GM21390 (cell line): ENCODE results near the gene MEIOB.
"Not testable (repeated sequence)": the region's sequence is repeated elsewhere in the genome, so short reads cannot be mapped to it uniquely, and the experiment has no call there.

Experiments
- ATAC-seq: cut with Tn5 transposase; IDR thresholded peaks from one replicate; pipeline ENCODE4 v1.9.1; 2021; ENCODE audit not compliant: unreplicated experiment

Gene MEIOB

DNA sequence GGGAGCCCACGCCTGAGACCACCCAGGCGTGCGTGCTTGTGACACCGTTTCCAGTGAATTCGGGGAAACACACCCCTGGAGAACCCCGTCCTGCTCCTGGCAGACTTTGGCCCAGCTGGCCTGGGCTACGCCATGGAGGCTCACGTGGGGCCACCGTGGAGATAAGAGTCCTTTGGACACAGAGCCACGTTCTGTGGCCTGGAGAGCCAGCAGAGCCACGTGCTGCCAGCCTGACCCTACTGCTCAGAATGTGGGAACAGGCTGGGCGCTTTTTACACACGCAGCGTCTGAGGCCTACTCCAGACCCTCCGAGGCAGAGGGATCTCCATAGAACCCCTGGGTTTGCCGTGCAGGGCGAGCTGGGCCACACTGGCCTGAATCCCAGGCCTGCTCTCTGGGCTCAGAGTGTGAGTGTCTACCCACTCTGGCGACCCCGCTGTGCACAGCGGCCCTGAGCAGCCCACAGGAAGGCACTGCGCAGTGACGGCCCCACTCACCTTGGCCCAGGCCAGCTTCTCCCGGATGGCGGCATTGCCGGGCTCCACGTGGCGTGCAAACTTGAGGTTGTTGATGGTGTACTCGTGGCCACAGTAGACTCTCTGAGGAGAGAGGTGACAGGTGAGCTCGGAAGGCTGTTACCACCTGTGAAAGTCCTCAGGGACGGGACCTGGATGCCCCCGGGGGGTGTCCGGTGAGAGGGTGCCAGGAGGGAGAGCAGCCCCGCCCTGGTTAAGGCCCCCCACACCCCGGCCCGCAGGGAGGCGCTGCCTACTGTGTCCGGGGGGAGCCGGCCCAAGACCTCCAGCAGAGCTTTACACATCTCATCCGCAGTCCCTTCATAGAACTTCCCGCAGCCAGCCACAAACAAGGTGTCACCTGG, 55.3 kb downstream of the MEIOB start:
- no peak for ATAC-seq

DNA sequence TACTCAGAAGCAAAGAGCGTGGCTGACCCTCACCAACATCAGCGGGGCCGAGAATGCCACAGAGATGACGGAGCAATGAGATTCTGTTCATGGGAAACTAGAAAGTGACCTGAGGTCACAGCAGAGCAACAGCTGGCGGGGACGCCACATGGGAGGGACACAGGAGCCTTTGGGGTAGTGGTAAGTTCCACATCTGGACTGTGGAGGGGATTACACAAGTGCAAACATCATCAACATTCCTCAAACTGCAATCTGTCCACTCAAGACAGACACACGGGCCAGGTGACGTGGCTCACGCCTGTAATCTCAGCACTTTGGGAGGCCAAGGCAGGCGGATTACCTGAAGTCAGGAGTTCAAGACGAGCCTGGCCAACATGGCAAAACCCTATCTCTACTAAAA, 56.5 kb downstream of the MEIOB start:
- ATAC-seq, result no peak

DNA sequence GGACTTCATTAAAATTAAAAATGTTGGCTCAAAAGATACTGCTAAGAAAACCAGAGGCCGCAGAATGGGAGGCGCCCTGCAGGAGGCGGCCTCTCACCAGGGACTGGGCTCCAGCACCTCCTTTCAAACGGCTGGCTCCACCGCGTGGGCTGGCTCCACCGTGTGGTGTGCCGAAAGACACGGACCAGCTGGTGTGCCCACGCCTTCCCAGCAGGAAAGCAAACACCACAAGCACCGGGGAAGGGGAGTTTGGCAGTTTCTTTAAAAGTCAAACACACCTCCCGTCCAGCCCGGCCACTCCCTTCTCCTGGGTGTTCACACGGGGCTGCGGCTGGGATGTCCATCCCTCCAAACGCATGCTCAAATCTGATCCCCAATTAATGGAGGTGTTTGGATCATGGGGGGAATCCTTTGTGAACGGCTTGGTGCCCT, 59.2 kb downstream of the MEIOB start:
- ATAC-seq, result no peak

DNA sequence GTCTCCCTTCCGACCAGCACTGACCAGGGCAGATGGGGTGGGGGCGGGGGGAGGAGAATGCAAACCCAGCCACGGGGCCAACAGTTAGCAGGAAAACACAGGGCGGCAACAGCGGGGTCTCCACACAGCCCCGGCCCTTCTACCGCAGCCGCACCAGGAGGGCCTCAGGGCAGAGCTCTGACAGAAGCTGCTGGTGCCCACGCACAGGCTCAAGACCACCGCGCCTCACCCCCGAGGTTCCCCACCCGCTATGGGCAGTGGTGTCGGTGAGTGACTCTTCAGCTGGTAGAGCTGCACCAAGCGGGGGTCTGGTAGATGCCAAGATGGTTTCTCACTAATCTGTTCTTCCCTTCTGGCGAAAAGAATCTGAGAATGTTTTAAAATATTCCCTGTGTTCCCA, 61.4 kb downstream of the MEIOB start:
- no peak for ATAC-seq

DNA sequence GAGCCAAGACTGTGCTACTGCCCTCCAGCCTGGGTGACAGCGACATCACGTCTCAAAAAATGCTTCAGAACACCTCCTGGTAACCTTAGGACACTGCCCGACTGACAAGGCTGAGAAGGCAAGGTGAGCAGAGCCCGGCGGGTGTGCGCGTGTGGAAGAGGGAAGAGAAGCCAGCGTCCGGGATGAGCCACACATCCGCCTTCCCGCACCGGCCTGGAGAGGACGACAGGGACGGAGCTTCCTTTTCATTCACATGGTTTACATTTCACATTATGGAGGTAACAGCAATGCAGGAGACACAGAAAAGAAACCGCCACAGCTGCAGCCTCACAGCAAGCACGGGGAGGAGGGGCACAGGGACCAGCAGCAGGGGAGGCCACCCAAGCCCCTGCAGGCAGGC, 61.9 kb downstream of the MEIOB start:
- no peak for ATAC-seq

DNA sequence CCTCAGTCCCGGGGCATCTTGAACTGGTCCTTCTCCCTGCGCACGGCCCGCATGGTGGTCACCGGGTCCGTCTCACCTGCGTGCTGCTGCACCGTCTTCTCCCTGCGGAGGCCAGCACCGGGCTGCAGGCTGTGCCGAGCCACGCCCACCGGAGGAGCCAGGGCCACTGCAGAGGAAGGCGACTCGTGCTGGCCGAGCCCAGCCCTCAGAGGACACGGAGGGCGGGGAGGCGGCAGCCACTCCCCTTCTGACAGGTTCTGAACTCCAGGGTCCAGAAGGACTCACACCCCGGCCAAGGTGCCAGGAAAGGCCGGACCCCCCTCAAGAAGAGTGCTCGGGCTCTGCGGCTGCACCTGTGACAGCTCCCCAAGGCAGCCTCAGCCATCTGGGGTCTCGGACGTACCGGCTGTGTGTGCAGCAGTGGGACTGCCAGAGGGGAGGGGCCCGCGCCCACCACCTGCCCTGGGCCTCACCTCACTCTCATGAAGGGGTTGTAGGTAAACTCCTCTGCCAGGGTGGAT, 62.6 kb downstream of the MEIOB start:
- no peak for ATAC-seq

DNA sequence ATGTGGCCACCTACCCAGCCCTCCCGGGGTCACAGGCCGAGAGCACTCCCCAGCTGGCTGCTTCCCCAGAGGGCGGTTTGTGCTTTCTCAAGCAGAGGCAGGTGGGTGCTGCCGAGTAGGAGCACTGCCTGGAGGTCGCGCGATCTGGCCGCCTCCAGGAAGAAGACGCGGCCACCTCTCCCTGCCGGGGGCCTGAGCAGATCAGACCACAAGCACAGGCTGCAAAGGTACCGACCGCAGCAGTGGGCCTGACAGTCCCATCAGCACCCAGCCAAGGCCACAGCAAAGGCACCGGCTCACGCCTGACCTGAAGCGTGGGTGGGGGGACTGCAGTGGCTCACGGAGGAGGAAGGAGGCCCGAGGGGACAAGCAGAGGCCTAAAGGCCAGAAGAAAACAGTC, 63.3 kb downstream of the MEIOB start:
- no peak for ATAC-seq

DNA sequence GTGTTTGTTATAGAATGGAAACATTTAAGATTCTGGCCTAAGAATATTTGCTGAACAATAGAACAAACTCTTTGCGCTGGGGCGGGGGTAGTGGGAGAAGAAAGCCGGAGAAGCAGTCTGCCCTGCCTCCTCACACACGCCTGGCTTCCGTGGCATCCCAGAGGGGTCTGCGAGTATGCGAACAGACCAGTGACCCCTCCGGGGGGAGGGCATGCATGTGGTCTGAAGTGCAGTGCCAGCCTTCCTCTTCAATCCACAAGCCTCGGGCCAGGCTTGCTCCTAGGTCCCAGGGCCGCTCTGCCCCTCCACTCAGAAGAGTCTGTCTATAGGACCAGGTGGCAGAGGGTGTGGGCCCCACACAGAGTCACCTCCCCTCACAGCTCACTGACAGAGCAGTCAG, 64.3 kb downstream of the MEIOB start:
- ATAC-seq, result no peak

DNA sequence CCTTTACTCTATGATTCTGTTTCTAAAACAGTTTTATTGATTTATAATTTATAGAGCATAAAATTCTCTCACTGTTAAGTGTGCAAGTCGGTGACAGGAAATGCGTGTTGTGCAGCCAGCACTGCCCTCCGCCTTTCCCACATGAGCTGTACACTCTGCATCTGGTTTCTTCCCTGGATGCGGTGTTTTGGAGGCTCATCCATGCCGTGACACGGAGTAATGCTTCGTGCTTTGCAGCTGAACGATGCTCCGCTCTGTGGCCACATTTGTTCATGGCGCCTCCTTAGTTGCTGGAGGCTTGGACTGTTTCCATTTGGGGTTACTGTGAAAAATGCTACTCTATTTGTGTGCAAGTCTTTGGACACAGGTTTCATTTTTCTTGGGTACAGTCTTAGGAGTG, 71.3 kb downstream of the MEIOB start:
- no peak for ATAC-seq

DNA sequence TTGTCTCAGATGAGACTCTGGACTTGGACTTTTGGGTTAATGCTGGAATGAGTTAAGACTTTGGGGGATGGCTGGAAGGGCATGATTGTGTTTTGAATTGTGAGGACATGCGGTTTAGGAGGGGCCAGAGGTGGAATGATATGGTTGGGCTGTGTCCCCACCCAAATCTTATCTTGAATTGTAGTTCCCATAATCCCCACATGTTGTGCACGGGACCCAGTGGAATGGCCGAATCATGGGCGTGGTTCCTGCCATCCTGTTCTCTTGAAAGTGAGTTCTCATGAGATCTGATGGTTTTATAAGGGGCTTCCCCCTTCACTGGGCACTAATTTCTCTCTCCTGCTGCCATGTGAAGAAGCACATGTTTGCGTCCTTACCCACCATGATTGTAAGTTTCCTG, 72.7 kb downstream of the MEIOB start:
- not testable (repeated sequence) for ATAC-seq

DNA sequence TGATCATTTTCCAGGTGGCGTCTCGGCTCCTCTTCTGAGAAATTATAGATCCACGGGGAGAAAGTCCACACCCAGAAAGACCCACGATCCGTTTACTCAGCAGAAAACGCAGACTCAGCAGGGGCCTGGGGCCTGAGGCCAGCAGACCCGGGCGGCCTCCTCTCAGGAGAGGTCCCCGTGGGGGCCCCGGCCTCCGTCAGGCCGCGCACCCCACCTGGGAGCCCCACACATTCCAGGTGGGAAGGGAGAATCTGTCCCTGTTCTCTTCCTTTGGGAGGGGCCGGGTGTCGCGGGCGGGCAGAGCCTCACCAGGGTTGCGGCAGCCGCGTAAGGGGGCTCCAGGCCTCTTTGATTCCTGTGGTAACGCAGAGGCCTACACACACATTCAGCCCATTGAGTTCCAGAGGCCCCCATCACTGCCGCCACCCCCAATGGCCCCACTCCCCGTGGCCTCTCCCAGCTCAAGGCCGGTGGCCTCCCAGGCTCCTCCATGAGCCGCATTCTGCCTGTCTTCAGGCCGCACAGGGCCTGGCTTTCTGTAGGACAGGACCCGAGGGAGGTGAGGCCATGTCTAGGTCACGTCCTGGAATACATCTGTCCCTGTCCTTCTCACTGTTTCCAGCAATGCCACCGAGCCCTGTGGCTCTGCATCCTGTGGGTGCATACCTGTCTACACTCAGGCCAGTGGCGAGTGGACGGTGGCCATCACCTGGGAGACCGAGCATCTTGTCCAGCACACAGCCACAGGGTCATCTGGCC, 76.9 kb downstream of the MEIOB start:
- no peak for ATAC-seq

DNA sequence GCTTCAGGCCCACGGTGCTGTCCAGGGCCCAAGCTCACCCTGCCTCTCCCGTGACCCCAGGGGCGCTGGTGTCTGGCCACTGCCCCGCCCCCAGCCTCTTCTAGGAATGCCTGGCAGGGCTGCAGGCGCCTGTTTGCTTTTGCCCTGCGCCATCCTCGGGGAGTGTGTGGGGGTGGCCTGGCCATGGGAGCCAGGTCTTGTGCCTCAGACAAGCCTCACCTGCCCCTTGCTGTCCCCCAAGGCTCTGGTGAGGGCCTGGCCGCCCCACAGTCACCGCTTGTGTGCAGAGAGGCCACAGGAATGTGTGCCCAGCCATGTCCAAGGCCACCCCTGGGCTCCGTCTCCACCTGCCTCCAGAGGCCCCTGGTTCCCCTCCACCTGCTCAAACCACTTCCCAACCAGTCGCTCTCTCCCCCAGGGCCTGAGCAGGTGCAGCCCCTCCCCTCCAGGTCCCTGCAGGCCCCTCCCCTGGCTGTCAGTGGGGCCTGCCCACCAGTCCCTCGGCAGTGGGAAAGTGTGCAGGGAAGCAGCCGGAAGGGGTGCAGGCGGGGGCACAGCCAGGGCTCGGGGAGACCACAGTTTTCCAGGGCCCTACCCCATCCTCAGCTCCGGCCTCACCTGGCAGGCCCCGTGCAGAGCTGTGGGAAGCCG, 77.6 kb downstream of the MEIOB start:
- no peak for ATAC-seq

DNA sequence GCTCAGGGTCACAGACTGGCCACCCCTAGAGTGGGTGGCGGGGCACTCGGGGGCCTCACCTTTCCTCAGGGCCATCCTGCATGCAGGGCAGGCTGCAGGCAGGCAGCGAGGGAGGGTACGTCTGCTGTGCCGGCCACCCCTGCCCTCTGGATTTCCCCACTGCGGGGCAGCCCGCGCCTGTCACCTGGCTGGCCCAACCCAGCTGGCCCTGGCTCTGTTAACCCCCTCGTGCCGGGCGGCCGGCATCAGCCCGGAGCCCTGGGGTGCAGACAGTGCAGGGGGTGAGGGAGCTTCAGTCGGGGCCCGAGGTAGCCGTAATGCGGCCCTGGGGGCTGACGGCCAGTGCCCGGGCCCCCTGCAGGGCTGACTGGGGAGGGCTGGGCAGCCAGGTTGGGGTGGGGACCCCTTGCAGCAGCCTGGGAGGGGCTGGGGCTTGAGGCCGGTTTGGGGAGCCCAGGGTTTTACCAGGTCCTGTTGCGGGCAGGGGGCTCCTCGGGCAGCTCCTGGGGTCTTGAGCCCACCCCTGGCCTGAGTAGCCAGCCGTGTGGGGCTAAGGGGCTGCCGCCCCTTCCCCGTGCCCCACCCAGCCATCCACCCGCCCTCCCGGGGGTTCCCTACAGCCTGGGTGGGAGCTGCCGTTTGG, 78.3 kb downstream of the MEIOB start, which contains the start of gene IGFALS:
TSS of gene IGFALS (minus strand) at position 128 of the 643 bp plus-strand sequence. CDS start at position 75, 53 bp downstream.
- ATAC-seq, result no peak

DNA sequence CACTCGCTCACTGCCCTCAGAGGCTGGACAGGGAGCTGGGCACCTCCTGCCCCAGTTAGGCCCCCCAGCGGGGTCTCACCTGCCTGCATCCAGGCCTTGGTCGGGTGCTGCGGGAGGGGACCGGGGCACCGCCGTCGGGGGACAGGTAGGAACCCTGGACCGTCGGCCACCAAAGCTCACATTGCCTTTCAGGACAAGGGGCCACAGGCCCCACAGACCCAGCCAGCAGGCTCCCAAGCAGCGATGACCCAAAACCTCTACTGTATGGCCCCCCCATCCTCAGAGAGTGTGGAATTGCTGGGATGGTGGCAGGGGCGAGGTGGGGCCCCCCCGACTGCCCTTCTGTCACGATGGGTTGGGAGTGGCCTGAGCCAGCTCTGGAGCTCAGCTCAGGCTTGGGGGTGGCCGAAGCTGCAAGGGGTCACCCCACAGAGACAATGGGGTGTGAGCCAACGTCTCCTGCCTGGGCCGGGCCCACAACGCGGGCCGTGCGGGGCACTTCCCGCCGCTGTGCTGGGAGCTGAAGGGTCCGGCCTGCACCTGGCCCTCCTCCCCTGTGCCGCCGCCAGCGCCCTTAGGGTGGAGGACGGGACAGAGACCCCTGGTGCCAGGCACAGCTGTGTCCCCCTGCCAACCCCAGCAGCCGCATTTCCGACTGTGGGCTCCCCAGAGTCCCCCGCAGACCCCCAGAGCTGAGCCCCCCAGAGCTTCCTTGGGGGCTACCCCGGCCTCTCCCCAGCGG, 79.0 kb downstream of the MEIOB start:
- ATAC-seq, result no peak

DNA sequence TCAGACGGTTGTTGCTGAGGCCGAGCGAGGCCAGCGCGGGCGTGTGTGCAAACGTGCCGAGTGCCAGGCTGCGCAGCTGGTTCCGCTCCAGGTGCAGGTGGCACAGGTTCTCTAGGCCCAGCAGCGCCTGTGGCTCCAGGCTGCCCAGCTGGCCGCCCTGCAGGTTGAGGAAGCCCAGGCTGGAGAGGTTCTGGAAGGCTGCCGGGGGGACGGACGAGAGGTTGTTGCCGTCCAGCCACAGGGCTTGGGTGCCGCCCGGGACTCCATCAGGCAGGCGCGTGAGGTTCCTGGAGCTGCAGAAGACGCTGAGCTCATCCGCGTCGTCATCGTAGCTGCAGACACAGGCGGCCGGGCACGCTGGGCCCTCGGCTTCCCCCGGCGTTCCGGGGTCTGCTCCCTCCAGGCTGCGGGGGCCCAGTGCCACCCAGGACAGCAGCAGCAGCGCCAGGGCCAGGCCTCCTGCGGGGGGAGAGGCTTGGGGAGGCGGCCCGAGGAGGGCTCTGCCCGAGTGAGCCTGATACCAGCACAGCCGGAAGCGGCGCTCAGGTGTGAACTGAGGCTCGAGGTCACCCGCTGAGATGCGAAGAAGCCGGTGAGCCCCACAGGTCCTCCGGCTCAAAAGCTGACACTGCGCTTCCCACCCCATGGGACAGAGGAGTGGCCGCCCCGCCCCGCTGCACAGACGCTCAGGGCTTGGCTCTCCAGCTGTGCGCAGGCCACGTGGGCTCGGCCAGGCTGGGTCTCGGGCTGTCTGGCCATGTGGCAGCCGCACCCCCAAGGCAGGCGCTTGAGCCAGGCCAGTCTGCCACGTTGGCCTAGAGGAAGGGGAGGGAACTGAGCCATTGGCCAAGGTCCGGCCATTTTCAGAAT, 79.8 kb downstream of the MEIOB start:
- ATAC-seq, result no peak

DNA sequence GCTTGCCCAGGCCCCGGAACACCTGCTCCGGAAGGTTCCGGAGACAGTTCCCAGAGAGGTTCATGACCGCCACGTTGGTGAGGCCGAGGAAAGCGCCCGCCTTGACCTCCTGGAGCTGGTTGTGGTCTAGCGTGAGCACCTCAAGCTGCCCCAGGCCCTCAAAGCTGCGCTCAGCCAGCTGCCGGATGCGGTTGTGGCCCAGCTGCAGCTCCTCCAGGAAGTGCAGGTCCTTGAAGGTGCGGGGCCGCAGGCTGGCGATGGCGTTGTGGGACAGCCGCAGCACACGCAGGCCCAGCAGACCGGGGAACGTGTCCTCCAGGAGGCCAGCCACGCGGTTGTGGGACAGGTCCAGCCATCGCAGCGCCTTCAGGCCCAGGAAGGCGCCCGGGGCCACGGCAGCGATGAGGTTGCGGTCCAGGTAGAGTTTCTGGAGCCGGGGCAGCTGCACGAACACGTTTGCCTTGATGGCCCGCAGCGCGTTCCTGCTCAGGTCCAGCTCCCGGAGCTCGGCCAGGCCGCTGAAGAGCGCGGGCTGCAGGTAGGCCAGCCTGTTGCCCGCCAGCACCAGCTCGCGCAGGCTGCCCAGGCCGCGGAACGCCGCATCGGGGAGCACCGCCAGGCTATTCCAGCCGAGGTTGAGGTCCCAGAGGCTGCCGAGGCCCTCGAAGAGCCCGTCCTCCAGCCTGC, 80.6 kb downstream of the MEIOB start:
- ATAC-seq, result no peak

DNA sequence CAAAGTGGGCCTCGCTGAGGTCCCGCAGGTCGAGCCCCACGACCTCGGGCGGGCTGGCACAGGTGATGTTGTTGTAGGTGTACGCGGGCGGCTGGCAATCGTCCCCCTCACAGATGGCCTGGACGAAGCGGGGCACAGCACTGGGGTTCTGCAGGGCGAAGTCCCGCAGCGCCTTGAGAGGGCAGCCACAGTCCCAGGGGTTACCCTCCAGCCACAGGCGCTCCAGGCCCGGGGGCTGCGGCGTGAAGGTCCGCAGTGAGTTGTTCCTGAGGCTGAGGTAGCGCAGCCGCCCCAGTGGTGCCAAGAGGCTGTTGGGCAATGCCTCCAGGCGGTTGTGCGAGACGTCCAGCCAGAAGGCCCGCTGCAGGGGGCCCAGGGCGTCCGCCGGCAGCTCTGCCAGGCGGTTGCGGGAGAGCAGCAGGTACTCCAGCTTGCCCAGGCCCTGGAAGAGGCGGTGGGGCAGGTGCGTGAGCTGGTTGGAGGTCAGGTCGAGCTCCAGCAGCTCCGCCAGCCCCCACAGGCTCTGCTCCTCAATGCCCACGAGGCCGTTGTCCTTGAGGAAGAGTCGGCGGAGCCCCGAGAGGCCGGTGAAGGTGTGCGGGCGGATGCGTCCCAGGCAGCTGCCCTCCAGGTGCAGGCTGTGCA, 81.2 kb downstream of the MEIOB start:
- ATAC-seq, result no peak

DNA sequence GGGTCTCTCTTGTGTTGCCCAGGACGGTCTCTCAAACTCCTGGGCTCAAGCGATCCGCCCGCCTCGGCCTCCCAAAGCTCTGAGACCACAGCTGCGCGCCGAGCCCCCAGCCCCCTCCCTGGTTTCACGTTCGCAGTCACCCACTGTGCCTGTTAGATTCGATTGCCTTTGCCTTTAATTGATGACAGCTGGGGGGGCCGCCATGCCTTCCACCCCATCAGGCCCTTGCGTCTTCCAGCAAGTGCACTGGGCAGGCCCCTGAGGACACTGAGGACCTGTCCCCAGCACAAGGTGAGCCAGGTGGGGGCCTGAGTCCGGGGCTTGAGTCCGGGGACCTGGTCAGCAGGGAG, 81.7 kb downstream of the MEIOB start:
- ATAC-seq, result no peak
